ENCODE data around the gene NPC1.
A peak's percentile ranks its signal among the peaks of the same experiment; 100 is the strongest.

The NPC1 gene

DNA sequence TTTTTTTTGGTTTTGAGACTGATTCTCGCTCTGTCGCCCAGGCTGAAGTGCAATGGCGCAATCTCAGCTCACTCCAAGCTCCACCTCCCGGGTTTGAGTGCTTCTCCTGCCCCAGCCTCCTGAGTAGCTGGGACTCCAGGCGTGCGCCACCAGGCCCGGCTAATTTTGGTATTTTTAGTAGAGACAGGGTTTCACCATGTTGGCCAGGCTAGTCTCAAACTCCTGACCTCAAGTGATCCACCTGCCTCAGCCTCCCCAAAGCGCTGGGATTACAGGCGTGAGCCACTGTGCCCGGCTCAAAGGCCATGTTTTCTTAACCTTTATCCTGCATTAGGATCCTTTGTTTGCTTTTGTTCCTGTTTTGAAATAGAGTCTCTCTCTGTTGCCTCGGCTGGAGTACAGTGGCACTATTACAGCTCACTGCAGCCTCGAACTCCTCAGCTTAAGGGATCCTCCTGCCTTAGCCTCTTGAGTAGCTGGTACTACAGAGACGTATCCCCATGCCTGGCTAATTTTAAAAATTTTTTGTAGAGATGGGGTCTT lies 41.0 kb downstream of the NPC1 start:
- no peak for DNase-seq

- DNase-seq, result no peak
Observed at GRCh38 chr18:23542461-23542860, 43.8 kb downstream of the NPC1 start.

GRCh38 chr18:23541349-23542093 lies 44.8 kb downstream of the NPC1 start:
- no peak for DNase-seq

DNA sequence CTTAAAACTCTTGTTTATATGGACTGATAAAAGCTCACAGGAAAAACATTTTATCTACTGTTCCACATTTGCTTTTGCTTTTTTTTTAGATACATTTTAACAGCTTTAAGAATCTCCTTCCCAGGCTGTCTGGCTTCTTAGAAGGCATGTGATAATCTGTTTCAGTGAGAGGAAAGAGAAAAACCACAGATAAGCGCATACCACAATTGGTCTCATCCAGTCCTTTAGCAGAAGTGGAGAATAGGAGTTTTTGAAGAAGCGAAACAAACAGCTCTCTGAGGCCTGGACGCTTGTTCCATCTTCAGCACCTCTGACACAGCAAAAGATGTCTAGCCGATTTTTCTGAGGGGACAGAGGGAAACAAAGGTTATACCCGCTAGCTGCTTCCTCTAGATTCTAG lies 45.4 kb downstream of the NPC1 start:
- DNase-seq, result peak; percentile 41

- DNase-seq, result no peak
Observed at GRCh38 chr18:23539911-23540525, 46.3 kb downstream of the NPC1 start.

GRCh38 chr18:23539296-23539695 lies 47.0 kb downstream of the NPC1 start:
- DNase-seq, result no peak

- DNase-seq, result no peak
Observed at GRCh38 chr18:23538870-23539269, 47.4 kb downstream of the NPC1 start.

DNA sequence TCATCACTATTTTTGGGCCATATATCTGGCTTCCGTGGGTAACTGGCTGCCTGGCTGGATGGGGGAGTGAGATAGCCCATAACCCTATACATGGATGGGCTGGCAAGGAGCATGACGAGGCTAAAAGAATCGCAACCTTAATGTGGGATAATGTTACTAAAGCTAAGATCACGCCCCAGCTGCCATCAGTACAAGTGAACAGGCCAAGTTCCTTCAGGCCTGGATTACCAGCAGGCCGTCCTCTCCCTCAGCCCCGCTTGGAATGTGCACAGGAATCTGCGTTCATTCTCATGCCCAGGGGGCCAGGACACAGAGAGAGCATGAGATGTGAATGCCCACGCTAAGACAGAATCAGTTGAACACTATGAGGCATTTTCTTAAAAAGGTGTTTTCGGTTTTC lies 48.3 kb downstream of the NPC1 start:
- DNase-seq, result no peak

DNA sequence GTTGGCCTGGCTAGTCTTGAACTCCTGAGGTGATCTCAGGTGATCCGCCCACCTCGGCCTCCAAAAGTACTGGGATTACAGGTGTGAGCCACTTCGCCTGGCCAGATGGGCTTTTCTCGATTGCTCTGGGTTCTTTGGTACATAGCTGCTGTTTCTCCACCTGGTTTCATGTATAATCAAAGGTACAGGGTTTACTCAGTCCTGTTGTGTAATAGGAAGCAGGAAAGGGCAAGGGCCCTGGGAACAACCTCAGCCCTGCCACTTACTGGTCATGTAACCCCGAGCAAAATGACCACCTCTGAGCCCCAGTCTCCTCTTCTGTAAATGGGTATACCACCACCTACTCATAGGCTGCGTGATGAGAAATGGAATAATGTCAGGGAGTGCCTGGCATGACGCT lies 49.0 kb downstream of the NPC1 start:
- DNase-seq, result no peak

- no peak for DNase-seq
Observed at GRCh38 chr18:23536204-23536603, 50.1 kb downstream of the NPC1 start.

GRCh38 chr18:23534276-23534675 lies 52.0 kb downstream of the NPC1 start:
- no peak for DNase-seq

DNA sequence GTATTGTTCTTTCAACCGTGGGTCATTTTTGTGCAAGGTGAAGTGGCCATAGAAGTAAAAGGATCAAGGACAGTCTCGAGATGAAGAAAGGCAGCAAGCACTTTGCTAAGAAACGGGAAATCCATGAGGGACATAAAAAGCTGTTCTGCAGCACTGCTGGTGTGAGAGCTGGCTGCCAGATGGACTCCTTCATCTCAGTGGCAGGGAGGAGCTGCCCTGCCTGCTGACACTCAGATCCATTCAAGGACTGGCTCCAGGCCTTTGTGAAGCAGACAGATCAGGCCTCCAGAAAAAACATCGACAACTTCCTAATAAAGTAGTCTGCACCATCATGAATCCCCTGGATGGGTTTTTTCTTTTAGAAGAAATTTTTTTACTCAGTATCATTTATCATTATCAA lies 53.5 kb downstream of the NPC1 start:
- no peak for DNase-seq

- DNase-seq, result no peak
Observed at GRCh38 chr18:23531912-23532311, 54.4 kb downstream of the NPC1 start.

DNA sequence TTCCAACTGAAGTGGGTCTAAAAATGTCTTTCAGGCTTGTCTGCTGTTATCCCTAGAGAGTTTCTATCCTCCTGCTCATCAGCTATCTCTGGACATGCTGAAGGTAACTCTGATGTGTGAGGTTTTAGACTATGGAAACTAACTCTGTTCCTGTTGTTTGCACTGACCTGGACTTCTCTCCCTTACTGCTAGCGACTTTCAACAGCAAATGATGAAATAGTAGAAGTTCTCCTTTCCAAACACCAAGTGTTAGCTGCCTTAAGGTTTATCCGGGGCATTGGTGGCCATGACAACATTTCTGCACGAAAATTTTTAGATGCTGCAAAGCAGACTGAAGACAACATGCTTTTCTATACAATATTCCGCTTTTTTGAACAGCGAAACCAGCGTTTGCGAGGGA lies 56.1 kb downstream of the NPC1 start:
- no peak for DNase-seq

- no peak for DNase-seq
Observed at GRCh38 chr18:23529604-23530003, 56.7 kb downstream of the NPC1 start.

DNA sequence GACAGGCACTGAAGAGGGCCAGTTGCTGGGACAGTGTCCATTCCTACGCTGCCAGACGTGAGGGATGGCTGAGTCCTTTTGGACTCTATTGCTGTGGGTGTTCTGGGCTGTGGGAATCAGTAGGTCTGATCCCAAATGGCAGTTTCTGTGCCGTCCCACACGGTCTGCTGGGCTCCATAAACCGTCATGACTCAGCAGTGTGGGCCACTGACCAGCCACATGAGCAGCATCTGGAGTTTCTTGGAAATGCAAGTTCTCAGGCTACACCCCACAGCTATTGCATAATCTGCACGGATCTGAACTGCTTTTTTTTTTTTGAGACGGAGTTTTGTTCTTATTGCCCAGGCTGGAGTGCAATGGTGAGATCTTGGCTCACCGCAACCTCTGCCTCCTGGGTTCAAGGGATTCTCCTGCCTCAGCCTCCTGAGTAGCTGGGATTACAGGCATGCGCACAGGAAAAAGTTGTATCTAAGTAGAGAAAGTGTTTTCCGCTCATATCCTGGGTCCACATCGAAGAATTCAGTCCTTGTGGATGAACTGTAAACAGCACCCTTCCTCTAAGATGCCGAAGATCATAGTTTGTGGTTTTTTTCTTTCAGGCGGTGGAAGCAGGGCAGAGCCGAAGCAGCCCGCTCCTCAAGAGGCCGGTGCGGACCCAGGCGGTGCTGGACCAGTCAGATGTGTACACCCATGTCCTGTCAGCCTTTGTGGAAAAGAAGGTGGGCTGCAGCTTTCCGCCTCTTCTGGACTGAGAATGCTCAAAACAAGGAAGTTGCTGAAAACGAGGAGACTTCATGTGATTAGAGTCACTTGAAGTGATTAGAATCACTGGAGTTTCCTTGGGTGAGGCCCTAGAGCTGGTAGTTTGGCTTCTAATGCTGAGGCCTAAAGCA lies 57.5 kb downstream of the NPC1 start:
- peak; percentile 32 for DNase-seq

GRCh38 chr18:23526501-23527063 lies 59.7 kb downstream of the NPC1 start:
- no peak for DNase-seq

DNA sequence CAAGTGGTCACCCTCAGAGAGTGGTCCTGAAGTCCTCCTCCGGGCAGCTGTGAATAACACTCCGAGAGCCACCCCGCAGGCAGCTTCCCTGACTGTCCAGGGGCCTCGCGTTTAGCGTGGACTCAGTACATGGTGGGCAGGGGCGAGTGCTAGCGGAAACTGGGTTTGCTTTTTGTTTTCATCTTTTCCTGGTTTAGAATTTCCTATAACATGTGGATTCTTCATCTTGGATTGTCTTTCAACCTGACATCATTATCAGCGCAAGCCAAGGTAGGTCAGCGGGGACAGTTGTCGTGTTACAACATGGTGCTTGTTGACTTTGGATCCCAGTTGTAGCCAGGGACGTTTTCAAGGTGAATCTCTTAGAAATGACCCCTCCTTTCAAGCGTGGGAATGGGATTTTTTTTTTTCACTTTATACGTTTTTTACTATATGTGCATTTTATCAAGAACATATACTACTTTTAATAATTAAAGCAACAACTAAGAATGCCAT lies 62.0 kb downstream of the NPC1 start:
- DNase-seq, result no peak

DNA sequence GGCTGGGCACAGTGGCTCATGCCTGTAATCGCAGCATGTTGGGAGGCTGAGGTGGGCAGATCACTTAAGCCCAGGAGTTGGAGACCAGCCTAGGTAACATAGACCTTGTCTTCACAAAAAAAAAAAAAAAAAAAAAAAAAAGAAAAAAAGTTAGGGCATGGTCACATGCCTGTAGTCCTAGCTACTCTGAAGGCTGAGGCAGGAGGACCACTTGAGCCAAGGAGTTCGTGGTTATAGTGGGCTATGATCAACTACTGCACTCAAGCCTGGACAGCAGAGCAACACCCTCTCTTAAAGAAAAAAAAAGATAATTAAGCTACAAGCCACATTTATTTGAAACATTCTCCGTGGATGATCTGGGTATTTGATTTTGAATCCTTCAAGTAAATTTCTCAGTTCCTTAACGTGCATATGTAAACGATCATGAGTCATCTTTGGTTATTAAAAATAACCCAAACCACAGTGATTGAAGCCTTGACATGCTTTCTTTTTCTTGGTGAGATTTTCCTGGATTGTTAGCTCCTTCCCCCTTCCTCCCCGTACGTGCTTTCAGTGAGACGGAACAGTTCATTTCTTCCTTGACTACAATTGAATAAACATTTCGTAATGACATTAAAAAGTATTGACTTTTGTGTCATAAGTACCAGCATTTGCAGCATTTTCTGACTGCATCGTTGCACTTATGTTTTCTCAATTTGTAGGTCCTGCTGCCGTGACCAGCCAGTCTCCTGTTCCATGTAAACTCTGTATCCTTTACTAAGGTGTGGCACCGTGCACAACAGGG lies 62.7 kb downstream of the NPC1 start:
- DNase-seq, result no peak

- DNase-seq, result no peak
Observed at GRCh38 chr18:23521907-23522306, 64.4 kb downstream of the NPC1 start.

- DNase-seq, result no peak
Observed at GRCh38 chr18:23521271-23521670, 65.0 kb downstream of the NPC1 start.

DNA sequence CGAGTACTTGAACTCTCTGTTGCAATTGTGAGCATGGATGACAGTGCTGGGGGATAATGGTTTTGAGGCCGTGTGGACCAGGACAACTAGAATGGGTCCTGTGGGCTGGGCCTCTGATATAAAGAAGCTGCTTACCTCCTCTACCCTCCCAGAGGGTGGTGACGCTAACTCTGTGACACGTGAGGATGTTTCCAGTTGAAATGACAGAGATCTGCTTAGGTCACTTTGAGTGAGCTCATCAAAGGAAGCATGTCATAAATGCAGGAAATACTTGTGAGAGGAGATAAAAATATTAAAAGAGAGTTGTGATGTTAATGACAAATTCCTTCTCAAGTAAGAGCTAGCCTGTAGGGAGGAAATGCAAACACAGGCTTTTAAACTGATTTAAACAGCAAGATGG lies 66.6 kb downstream of the NPC1 start:
- DNase-seq, result no peak
